ENCODE measurements around the gene COL5A1. TPM values are rescaled to one million over a fixed set of nuclear protein-coding genes. Genes with fewer than 3 reads are reported as not detected.

COL5A1 gene
- total RNA-seq, 2 experiments from 2014 or later = 0.10 TPM; not detected in 1

DNA sequence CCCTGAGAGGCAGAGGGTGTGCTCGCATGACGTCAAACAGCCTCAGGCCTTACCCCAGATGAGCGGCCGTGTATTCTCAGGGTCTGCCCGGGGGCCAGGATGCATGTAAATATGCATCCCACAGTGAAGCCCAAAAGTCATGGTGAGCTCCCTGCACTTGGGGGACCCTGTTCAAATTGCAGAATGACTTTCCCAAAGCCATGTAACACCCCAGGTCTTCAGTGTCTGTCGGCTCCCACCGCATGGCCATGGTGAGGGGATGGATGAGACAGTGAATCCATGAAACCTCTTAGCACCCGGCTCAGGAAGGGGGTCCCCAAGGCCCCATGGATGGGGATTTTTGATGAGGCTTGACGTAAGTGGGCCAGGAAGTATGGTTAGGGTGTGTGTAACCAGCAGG is 9.3 kb upstream of the COL5A1 start:
- CTCF ChIA-PET = no interaction called here
- no peak for DNase-seq
- Mint-ChIP-seq H3K4me1 (ENCODE audit: low read depth) (no peaks in the 10 kb centered on the region), H3K27me3 (ENCODE audit: low read depth) (no peaks in the 10 kb centered on the region), H3K27ac (no peak overlapping the region), H3K4me3 (no peak overlapping the region), H3K9me3 (no peaks in the 10 kb centered on the region), H3K36me3 (ENCODE audit: low read depth) (no peaks in the 10 kb centered on the region)
- intact Hi-C loops (cut with micrococcal nuclease) = no loop called here

- DNase-seq = no peak
- Mint-ChIP-seq H3K36me3 (ENCODE audit: low read depth) (no peaks in the 10 kb centered on the region), H3K4me3 (no peak overlapping the region), H3K27ac (no peak overlapping the region), H3K9me3 (no peaks in the 10 kb centered on the region), H3K4me1 (ENCODE audit: low read depth) (no peaks in the 10 kb centered on the region), H3K27me3 (ENCODE audit: low read depth) (no peaks in the 10 kb centered on the region)
- intact Hi-C loops (cut with micrococcal nuclease) = no loop called here
- CTCF ChIA-PET = no interaction called here
Measured at GRCh38 chr9:134633362-134634142, 8.1 kb upstream of the COL5A1 start.

DNA sequence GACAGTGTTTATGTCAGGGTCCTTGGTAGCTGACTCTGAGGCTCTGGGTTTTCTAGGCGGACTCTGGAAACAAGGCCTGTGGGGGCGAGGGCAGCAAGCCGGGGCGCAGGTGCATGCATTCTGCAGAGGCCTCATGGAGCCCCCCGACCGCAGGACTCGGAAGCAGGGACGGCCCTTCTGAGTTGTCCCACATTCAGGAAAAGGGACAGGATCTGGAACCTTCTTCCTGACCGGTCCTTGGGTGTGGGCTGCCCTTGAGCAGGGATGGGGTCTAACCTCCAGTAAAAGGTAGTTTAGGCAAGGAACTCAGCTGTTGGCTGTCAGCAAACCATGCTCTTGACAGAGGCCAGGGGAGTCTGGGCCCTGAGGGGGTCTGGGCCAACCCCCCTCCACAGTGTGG is 7.4 kb upstream of the COL5A1 start:
- no peaks in the 10 kb centered on the region for H3K36me3 Mint-ChIP-seq (ENCODE audit: low read depth)
- H3K27me3 Mint-ChIP-seq (ENCODE audit: low read depth) = peaks cover 3% of the 10 kb centered on the region
- H3K4me3 Mint-ChIP-seq = no peak overlapping the region
- no peak overlapping the region for H3K27ac Mint-ChIP-seq
- no peak for DNase-seq
- no peaks in the 10 kb centered on the region for H3K9me3 Mint-ChIP-seq
- intact Hi-C loops (cut with micrococcal nuclease) = no loop called here
- no peaks in the 10 kb centered on the region for H3K4me1 Mint-ChIP-seq (ENCODE audit: low read depth)
- CTCF ChIA-PET = no interaction called here

DNA sequence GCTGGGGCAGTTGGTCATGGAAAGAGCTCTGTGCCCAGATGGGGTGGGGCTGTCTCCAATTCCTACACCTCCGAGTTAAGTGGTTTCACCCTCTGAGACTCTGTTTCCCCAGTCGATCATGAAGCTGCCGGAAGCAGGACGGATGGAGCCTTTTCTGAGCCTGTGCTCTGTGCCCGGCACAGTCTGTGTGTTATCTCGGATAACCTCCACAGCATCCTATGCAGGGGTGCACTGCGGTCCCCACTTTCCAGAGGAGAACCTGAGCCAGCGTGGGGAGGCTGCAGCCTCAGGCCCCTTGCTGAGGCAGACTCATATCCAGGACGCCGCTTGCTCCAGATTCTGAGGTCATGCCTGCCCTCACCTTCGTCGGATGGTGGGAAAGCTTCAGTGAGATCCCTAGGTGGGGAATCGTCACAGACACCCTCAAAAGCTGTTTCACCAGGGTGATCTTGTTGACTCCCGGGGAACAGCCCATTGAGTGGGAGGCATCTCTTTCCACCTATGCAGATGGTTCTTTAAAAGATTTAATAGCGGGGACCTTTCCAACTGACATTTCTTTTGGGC is 6.9 kb upstream of the COL5A1 start:
- H3K4me3 Mint-ChIP-seq = no peak overlapping the region
- no peaks in the 10 kb centered on the region for H3K36me3 Mint-ChIP-seq (ENCODE audit: low read depth)
- CTCF ChIA-PET = no interaction called here
- DNase-seq = peak; percentile 1
- intact Hi-C loops (cut with micrococcal nuclease) = no loop called here
- H3K27ac Mint-ChIP-seq = no peak overlapping the region
- H3K27me3 Mint-ChIP-seq (ENCODE audit: low read depth) = peaks cover 3% of the 10 kb centered on the region
- no peaks in the 10 kb centered on the region for H3K9me3 Mint-ChIP-seq
- H3K4me1 Mint-ChIP-seq (ENCODE audit: low read depth) = no peaks in the 10 kb centered on the region

GRCh38 chr9:134635351-134636148 is 6.1 kb upstream of the COL5A1 start:
- intact Hi-C loops (cut with micrococcal nuclease) = no loop called here
- CTCF ChIA-PET = no interaction called here
- no peaks in the 10 kb centered on the region for H3K9me3 Mint-ChIP-seq
- no peak overlapping the region for H3K4me3 Mint-ChIP-seq
- no peaks in the 10 kb centered on the region for H3K36me3 Mint-ChIP-seq (ENCODE audit: low read depth)
- no peaks in the 10 kb centered on the region for H3K4me1 Mint-ChIP-seq (ENCODE audit: low read depth)
- no peak overlapping the region for H3K27ac Mint-ChIP-seq
- DNase-seq = no peak
- peaks cover 7% of the 10 kb centered on the region for H3K27me3 Mint-ChIP-seq (ENCODE audit: low read depth)

GRCh38 chr9:134636149-134636507 is 5.5 kb upstream of the COL5A1 start:
- intact Hi-C loops (cut with micrococcal nuclease) = no loop called here
- CTCF ChIA-PET = no interaction called here
- no peaks in the 10 kb centered on the region for H3K36me3 Mint-ChIP-seq (ENCODE audit: low read depth)
- peaks cover 7% of the 10 kb centered on the region for H3K27me3 Mint-ChIP-seq (ENCODE audit: low read depth)
- H3K4me3 Mint-ChIP-seq = no peak overlapping the region
- no peak overlapping the region for H3K27ac Mint-ChIP-seq
- no peak for DNase-seq
- H3K4me1 Mint-ChIP-seq (ENCODE audit: low read depth) = no peaks in the 10 kb centered on the region
- no peaks in the 10 kb centered on the region for H3K9me3 Mint-ChIP-seq

GRCh38 chr9:134637241-134637640 is 4.4 kb upstream of the COL5A1 start:
- intact Hi-C loops (cut with micrococcal nuclease) = no loop called here
- DNase-seq = no peak
- H3K4me1 Mint-ChIP-seq (ENCODE audit: low read depth) = no peaks in the 10 kb centered on the region
- no peaks in the 10 kb centered on the region for H3K9me3 Mint-ChIP-seq
- CTCF ChIA-PET = no interaction called here
- no peak overlapping the region for H3K4me3 Mint-ChIP-seq
- H3K27me3 Mint-ChIP-seq (ENCODE audit: low read depth) = peaks cover 7% of the 10 kb centered on the region
- H3K36me3 Mint-ChIP-seq (ENCODE audit: low read depth) = no peaks in the 10 kb centered on the region
- H3K27ac Mint-ChIP-seq = no peak overlapping the region

- Mint-ChIP-seq H3K4me1 (ENCODE audit: low read depth) (no peaks in the 10 kb centered on the region), H3K27ac (no peak overlapping the region), H3K36me3 (ENCODE audit: low read depth) (no peaks in the 10 kb centered on the region), H3K9me3 (no peaks in the 10 kb centered on the region), H3K4me3 (no peak overlapping the region), H3K27me3 (ENCODE audit: low read depth) (peaks cover 11% of the 10 kb centered on the region)
- CTCF ChIA-PET = no interaction called here
- intact Hi-C loops (cut with micrococcal nuclease) = no loop called here
- no peak for DNase-seq
Measured at GRCh38 chr9:134637696-134638501, 3.7 kb upstream of the COL5A1 start.

DNA sequence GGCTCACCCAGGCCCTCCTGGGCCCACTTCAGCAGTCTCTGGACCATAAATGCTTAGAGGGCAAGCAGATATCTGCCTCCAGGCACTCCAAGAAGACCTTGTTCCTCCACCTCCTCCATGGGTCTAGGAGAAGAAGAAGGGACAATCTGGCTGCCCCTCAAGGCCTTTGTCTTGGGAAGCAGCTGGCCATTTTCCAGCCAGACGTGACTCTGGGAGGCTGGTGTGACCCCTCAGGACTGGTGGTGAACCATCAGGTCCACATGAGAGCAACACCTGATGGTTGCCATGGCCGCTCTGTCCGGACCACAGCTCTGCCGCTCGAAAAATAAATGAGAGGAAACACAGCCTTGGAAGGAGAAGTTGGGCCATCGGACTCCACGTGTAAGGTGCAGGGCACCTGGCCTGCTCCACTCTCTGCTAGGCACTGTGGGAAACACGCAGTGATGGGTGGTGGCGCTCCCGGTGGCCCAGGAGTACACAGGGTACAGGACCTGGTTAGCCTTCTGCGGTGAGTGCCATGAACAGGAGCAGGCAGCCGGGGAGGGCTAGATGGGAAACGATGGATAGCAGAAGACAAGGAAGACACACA is 3.0 kb upstream of the COL5A1 start:
- H3K4me1 Mint-ChIP-seq (ENCODE audit: low read depth) = no peaks in the 10 kb centered on the region
- H3K27ac Mint-ChIP-seq = no peak overlapping the region
- CTCF ChIA-PET = no interaction called here

GRCh38 chr9:134639994-134640393 is 1.6 kb upstream of the COL5A1 start:
- Mint-ChIP-seq H3K9me3 (no peaks in the 10 kb centered on the region), H3K4me3 (no peak overlapping the region), H3K27ac (no peak overlapping the region), H3K36me3 (ENCODE audit: low read depth) (no peaks in the 10 kb centered on the region), H3K27me3 (ENCODE audit: low read depth) (peaks cover 15% of the 10 kb centered on the region), H3K4me1 (ENCODE audit: low read depth) (no peaks in the 10 kb centered on the region)
- no peak for DNase-seq
- intact Hi-C loops (cut with micrococcal nuclease) = loop anchor here (5.0 kb wide), 1 partner anchor 193 kb away; no protein-coding TSS in a partner anchor
- CTCF ChIA-PET = no interaction called here

More for the DNA sequence above, 3.0 kb upstream of the COL5A1 start:
- no peaks in the 10 kb centered on the region for H3K36me3 Mint-ChIP-seq (ENCODE audit: low read depth)
- H3K27me3 Mint-ChIP-seq (ENCODE audit: low read depth) = peaks cover 15% of the 10 kb centered on the region
- intact Hi-C loops (cut with micrococcal nuclease) = no loop called here
- no peak overlapping the region for H3K4me3 Mint-ChIP-seq
- no peaks in the 10 kb centered on the region for H3K9me3 Mint-ChIP-seq
- no peak for DNase-seq

GRCh38 chr9:134640506-134641172 is 964 bp upstream of the COL5A1 start:
- Mint-ChIP-seq H3K4me3 (no peak overlapping the region), H3K27ac (no peak overlapping the region), H3K9me3 (no peaks in the 10 kb centered on the region), H3K27me3 (ENCODE audit: low read depth) (peaks cover 15% of the 10 kb centered on the region), H3K4me1 (ENCODE audit: low read depth) (no peaks in the 10 kb centered on the region), H3K36me3 (ENCODE audit: low read depth) (no peaks in the 10 kb centered on the region)
- CTCF ChIA-PET = no interaction called here
- DNase-seq = no peak
- intact Hi-C loops (cut with micrococcal nuclease) = loop anchor here (5.0 kb wide), 1 partner anchor 193 kb away; no protein-coding TSS in a partner anchor

Measured in activated naive CD4-positive, alpha-beta T cell treated with anti-CD3 and anti-CD28 coated beads for 36 hours (primary cell).